HepG2 (cell line): Measurements from ENCODE around the gene ADGRG1.

ENCODE experiments used
- CBFB ChIP-seq: sonication (generic); formaldehyde crosslinking; IDR thresholded peaks from 2 replicates; pipeline ENCODE4 v1.4.0; 2020; ENCODE audit warnings: missing genetic modification reagents
- GABPA ChIP-seq, 2 experiments: IDR thresholded peaks; 2 replicates each; pipeline ENCODE4 v1.6.1; 2011 to 2016; ENCODE audit warnings: low read depth in 2 of 2, low read length in 1 of 2, missing biosample characterization in 1 of 2, missing genetic modification characterization in 1 of 2
- HMG20A ChIP-seq: IDR thresholded peaks from 2 replicates; pipeline ENCODE4 v1.6.1; 2016; ENCODE audit warnings: borderline replicate concordance
- PTBP1 ChIP-seq: fragments of 200-400 bp; formaldehyde crosslinking; IDR thresholded peaks from 2 replicates; pipeline ENCODE4 v1.6.1; 2018; ENCODE audit warnings: low read length, low read depth; ENCODE audit not compliant: poor library complexity, severe bottlenecking
- RBAK ChIP-seq: sonication (generic); formaldehyde crosslinking; IDR thresholded peaks from 2 replicates; pipeline ENCODE4 v1.5.1; 2020; ENCODE audit warnings: mild to moderate bottlenecking, missing genetic modification reagents
- TF ChIP-seq, protein P1 (sequence below): sonication (generic); formaldehyde crosslinking; IDR thresholded peaks from 2 replicates; pipeline ENCODE4 v1.5.0; 2020; ENCODE audit warnings: mild to moderate bottlenecking, missing genetic modification reagents, moderate library complexity

DNA sequence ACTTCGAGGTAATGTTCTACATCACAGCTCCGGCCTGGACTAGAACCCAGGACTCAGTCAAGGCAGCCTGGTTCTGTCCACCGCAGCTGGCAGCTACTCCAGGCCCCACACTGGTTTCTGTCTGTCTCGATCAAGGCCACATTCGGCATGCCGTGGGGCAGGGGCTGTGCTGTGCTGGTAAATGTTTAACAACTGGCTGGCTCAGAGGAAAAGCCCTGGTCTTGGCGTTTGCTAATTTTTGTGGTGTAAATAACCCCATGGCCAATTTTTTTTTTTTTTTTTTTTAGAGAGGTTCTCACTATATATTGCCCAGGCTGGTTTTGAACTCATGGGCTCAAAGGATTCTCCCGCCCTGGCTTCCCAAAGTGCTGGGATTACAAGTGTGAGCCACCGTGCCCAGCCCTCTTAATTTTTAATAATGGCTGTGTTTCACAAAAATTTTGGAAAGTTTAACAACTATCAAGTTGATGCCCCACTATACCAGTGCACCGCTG, 65.8 kb downstream of the ADGRG1 start:
- TF ChIP-seq, protein P1, sequence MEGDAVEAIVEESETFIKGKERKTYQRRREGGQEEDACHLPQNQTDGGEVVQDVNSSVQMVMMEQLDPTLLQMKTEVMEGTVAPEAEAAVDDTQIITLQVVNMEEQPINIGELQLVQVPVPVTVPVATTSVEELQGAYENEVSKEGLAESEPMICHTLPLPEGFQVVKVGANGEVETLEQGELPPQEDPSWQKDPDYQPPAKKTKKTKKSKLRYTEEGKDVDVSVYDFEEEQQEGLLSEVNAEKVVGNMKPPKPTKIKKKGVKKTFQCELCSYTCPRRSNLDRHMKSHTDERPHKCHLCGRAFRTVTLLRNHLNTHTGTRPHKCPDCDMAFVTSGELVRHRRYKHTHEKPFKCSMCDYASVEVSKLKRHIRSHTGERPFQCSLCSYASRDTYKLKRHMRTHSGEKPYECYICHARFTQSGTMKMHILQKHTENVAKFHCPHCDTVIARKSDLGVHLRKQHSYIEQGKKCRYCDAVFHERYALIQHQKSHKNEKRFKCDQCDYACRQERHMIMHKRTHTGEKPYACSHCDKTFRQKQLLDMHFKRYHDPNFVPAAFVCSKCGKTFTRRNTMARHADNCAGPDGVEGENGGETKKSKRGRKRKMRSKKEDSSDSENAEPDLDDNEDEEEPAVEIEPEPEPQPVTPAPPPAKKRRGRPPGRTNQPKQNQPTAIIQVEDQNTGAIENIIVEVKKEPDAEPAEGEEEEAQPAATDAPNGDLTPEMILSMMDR (CRISPR knock-in tag): no peak
- TF ChIP-seq RBAK (CRISPR knock-in tag): 0 out of 2 replicates have a peak, but pooled peaks have one; percentile 52
- TF ChIP-seq HMG20A (CRISPR knock-in tag): peak; percentile 35; the same call in 1 of the 2 replicates
- no peak for TF ChIP-seq GABPA (IDR thresholded peaks at IDR 0.05; ENCODE audit: low read depth, low read length)
- TF ChIP-seq GABPA (CRISPR knock-in tag; IDR thresholded peaks at IDR 0.05; ENCODE audit: low read depth): no peak
- TF ChIP-seq CBFB (CRISPR knock-in tag): no peak
- no peak for TF ChIP-seq PTBP1
